Measurements from ENCODE around the gene FANCL.
"Not testable (repeated sequence)": the region's sequence is repeated elsewhere in the genome, so short reads cannot be mapped to it uniquely, and the experiment has no call there.

DNA sequence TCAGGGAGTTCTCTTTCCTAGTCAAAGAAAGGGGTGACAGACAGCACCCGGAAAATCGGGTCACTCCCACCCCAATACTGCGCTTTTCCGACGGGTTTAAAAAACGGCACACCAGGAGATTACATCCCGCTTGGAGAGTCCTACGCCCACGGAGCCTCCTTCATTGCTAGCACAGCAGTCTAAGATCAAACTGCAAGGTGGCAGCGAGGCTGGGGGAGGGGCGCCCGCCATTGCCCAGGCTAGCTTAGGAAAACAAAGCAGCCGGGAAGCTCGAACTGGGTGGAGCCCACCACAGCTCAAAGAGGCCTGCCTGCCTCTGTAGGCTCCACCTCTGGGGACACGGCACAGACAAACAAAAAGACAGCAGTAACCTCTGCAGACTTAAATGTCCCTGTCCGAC is 69.3 kb downstream of the FANCL start:
- not testable (repeated sequence) for TF ChIP-seq SUZ12 (IDR thresholded peaks at IDR 0.05; ENCODE audit: extremely low read depth, insufficient read depth, insufficient read length)
- TF ChIP-seq YY1 (IDR thresholded peaks at IDR 0.05; ENCODE audit: insufficient read depth, insufficient read length) = peak; percentile 26
